MM.1S (cell line): ENCODE results near the gene EEF1A1.

ENCODE experiments used
- EZH2phosphoT487 ChIP-seq: fragments of 300-600 bp; sonication (generic); IDR thresholded peaks from 2 replicates; pipeline ENCODE4 v1.6.1; 2018; ENCODE audit warnings: antibody characterized with exemption, low read length
- TF ChIP-seq, protein P1 (sequence below): fragments of 300-600 bp; sonication (generic); IDR thresholded peaks from 2 replicates; pipeline ENCODE4 v1.5.1; 2016; ENCODE audit warnings: antibody characterized with exemption, low read length, mixed read lengths

DNA sequence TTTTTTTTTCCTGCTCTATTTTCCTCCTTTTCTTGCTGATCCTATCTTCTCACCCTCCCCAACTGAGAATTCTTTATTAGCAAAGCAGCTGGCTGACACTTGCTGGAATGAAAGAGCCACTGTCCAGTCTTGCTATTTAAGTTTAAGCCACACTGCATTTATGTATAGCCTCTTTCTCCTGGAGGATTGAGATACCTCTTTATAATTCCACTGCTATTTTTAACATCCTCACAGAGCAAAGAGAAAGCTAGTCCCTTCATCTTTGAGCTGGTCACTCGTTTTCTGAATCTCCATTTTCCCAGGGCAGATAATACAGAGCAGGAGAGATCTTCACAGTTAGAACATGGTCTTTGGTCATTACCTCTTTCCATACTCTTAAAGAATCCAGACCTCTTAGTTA is 36.0 kb upstream of the EEF1A1 start:
- TF ChIP-seq, protein P1, sequence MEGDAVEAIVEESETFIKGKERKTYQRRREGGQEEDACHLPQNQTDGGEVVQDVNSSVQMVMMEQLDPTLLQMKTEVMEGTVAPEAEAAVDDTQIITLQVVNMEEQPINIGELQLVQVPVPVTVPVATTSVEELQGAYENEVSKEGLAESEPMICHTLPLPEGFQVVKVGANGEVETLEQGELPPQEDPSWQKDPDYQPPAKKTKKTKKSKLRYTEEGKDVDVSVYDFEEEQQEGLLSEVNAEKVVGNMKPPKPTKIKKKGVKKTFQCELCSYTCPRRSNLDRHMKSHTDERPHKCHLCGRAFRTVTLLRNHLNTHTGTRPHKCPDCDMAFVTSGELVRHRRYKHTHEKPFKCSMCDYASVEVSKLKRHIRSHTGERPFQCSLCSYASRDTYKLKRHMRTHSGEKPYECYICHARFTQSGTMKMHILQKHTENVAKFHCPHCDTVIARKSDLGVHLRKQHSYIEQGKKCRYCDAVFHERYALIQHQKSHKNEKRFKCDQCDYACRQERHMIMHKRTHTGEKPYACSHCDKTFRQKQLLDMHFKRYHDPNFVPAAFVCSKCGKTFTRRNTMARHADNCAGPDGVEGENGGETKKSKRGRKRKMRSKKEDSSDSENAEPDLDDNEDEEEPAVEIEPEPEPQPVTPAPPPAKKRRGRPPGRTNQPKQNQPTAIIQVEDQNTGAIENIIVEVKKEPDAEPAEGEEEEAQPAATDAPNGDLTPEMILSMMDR = no peak
- no peak for TF ChIP-seq EZH2phosphoT487
